Adrenal gland (tissue), 12 donors: Measurements from ENCODE around the gene RIPOR1. TPM values are rescaled to one million over a fixed set of nuclear protein-coding genes. Genes with fewer than 3 reads are reported as not detected.
A peak's percentile ranks its signal among the peaks of the same experiment; 100 is the strongest.

Experiments
- DNase-seq, 7 donors: peaks; one replicate each; pipeline ENCODE4 v3.0.0-alpha.2; 2019 to 2020
- H3K27ac ChIP-seq, 5 donors: fragments of 200-600 bp; sonication (generic) in 4 of 5; 1 replicate in 3 of 5; 2 replicates in 2 of 5; pipeline versions ENCODE4 v1.5.1 to v1.8.0; 2016 to 2020; ENCODE audit warnings: mild to moderate bottlenecking in 1 of 5
- H3K27me3 ChIP-seq: fragments of 200-600 bp; 2 replicates; pipeline ENCODE4 v1.8.0; 2021
- H3K36me3 ChIP-seq, 2 donors: fragments of 200-600 bp; replicated peaks in 1 of 2; 1 replicate in 1 of 2; 2 replicates in 1 of 2; pipeline versions ENCODE4 v1.5.1 to v1.8.0; 2018 to 2022
- H3K4me1 ChIP-seq, 2 donors: fragments of 200-600 bp; replicated peaks in 1 of 2; 1 replicate in 1 of 2; 2 replicates in 1 of 2; pipeline versions ENCODE4 v1.5.1 to v1.8.0; 2018 to 2021
- H3K4me3 ChIP-seq, 4 donors: fragments of 200-600 bp; sonication (generic) in 3 of 4; one replicate each; pipeline ENCODE4 v1.5.1; 2016 to 2018
- H3K9me3 ChIP-seq, 3 donors: fragments of 200-600 bp; sonication (generic) in 1 of 3; replicated peaks in 1 of 3; 1 replicate in 2 of 3; 2 replicates in 1 of 3; pipeline versions ENCODE4 v1.5.1 to v1.8.0; 2016 to 2021
- CTCF ChIP-seq, 6 experiments: fragments of 450-650 bp in 4 of 6; fragments of 200-600 bp in 2 of 6; sonication (generic) in 1 of 6; IDR thresholded peaks; 1 replicate in 5 of 6; 2 replicates in 1 of 6; pipeline versions ENCODE4 v1.5.1 to v1.8.0; 2016 to 2021; ENCODE audit warnings: antibody characterized with exemption in 6 of 6, mild to moderate bottlenecking in 2 of 6, moderate library complexity in 1 of 6
- POLR2A ChIP-seq, 2 donors: fragments of 450-650 bp; IDR thresholded peaks; one replicate each; pipeline ENCODE4 v1.6.1; 2017; ENCODE audit warnings: antibody characterized with exemption in 2 of 2, mild to moderate bottlenecking in 2 of 2, moderate library complexity in 1 of 2
- WGBS, 4 donors: extraction: QIAGEN DNeasy Blood & Tissue Kit in 2 of 4; methylation state at CpG; one replicate each; pipeline versions ENCODE4 v1.1.5 to v1.1.7; 2013 to 2017; 5-methylcytosine and 5-hydroxymethylcytosine counted together
- intact Hi-C, 2 donors: fragments of 100-400 bp; cut with DNase I; formaldehyde crosslinking; loops; one replicate each; pipeline versions ENCODE4 v1.14.1 to v1.15.0; 2022 to 2023
- polyA plus RNA-seq, 3 donors: library from polyadenylated mRNA; stranded (reverse); fragments of 200-250 nt in 2 of 3; fragments of 350-450 nt in 1 of 3; fragmentation: Illumina TruSeq in 1 of 3; extraction: RNeasy Lipid Tissue Mini Kit (QIAGEN cat#74804) in 1 of 3; gene quantifications; one replicate each; pipeline ENCODE4 v1.2.3, GENCODE V29; 2013 to 2014
- total RNA-seq, 9 donors: library from RNA; depleted of rRNA in 4 of 9; stranded (reverse); fragments of >200 nt in 4 of 9; fragments of 120-200 nt in 1 of 9; fragmentation: NEBNext Ultra II Directional in 1 of 9; extraction: Animal tissue kit (Norgen Biotek cat#: 25700) in 1 of 9; gene quantifications; one replicate each; pipeline versions ENCODE4 v1.1.0 to v1.2.4, GENCODE V29; 2013 to 2023
- donor health status: healthy with polysubstance abuse.
- donor health status: Bipolar disorder and iron deficiency.
- donor health status: DM: yes; HTN: yes; CAD: no.
- donor health status: DM: no; HTN: no; CAD: no.
- donor health status: DM: no; HTN: no; CAD: no.
- donor health status: DM: yes; HTN: yes; CAD: no.

The RIPOR1 gene
- total and polyA plus RNA-seq, 12 donors, result 8.1 to 168 (median 57.7) TPM

GRCh38 chr16:67562918-67563707 is 34.5 kb downstream of the RIPOR1 start:
- DNase-seq, result peak; percentile 60 to 75 (median 70)
- Histone ChIP-seq H3K4me1 (peaks cover 6 to 21% of the 10 kb centered on the region in 2 donors), H3K9me3 (no peaks in the 10 kb centered on the region), H3K36me3 (no peaks in the 10 kb centered on the region), H3K27me3 (no peaks in the 10 kb centered on the region), H3K4me3 (peak overlapping the region; percentile 68 to 99 (median 90)), H3K27ac (peak overlapping the region; percentile 92 to 99 (median 99))
- intact Hi-C loops, result loop anchor here (5.0 kb wide), 1 partner anchor 99 kb away; the partner anchor contains the start of genes ACD (in 2 of the 2) and PARD6A (in 2 of the 2)
- TF ChIP-seq CTCF (IDR thresholded peaks at IDR 0.05) (peak in 5 of 6 experiments; percentile 4 to 28 (median 12)), POLR2A (IDR thresholded peaks at IDR 0.05) (peak in 1 of 2 donors; percentile 26)
- 0 to 1% (median 0%) methylated on average over 13 to 96 of the region's 96 CpGs for WGBS, 4 donors

GRCh38 chr16:67563708-67564468 is 35.3 kb downstream of the RIPOR1 start:
- H3K4me3 ChIP-seq, result peak overlapping the region; percentile 68 to 99 (median 90)
- intact Hi-C loops, result loop anchor here (5.0 kb wide), 1 partner anchor 98 kb away; the partner anchor contains the start of genes ACD (in 2 of the 2) and PARD6A (in 2 of the 2)
- TF ChIP-seq CTCF (IDR thresholded peaks at IDR 0.05), result peak in 1 of 6 experiments; percentile 2
- TF ChIP-seq POLR2A (IDR thresholded peaks at IDR 0.05), result peak in 1 of 2 donors; percentile 67
- peaks cover 6 to 21% of the 10 kb centered on the region in 2 donors for H3K4me1 ChIP-seq
- no peaks in the 10 kb centered on the region for H3K36me3 ChIP-seq
- H3K27ac ChIP-seq, result peak overlapping the region; percentile 92 to 99 (median 99)
- peak in 6 of 7 donors; percentile 65 to 82 (median 76) for DNase-seq
- WGBS, 4 donors, result 5 to 7% (median 5%) methylated on average over 20 of the region's 20 CpGs
- H3K9me3 ChIP-seq, result no peaks in the 10 kb centered on the region
- no peaks in the 10 kb centered on the region for H3K27me3 ChIP-seq

GRCh38 chr16:67565470-67566100 is 37.0 kb downstream of the RIPOR1 start:
- Histone ChIP-seq H3K27me3 (no peaks in the 10 kb centered on the region), H3K36me3 (no peaks in the 10 kb centered on the region), H3K9me3 (no peaks in the 10 kb centered on the region), H3K27ac (no peak overlapping the region), H3K4me1 (peaks cover 6 to 21% of the 10 kb centered on the region in 2 donors), H3K4me3 (no peak overlapping the region)
- intact Hi-C loops, result no loop called here
- DNase-seq, result no peak
- TF ChIP-seq POLR2A (IDR thresholded peaks at IDR 0.05) (no peak), CTCF (IDR thresholded peaks at IDR 0.05) (no peak)
- WGBS, 4 donors, result 88 to 92% (median 90%) methylated on average over 8 of the region's 8 CpGs
